ENCODE results near the gene DCTN3. TPM values are rescaled to one million over a fixed set of nuclear protein-coding genes. Genes with fewer than 3 reads are reported as not detected.

Gene DCTN3
- total and polyA plus RNA-seq, 9 of the 15 experiments (the other 6 are each of a cell fraction or from before 2014, with no cell fraction given): 11.0 to 51.0 (median 41.9) TPM

GRCh38 chr9:34637356-34638137 lies 17.3 kb upstream of the DCTN3 start, which contains the start of gene SIGMAR1 (continued):
- TF ChIP-seq MNT (conservative IDR thresholded peaks at IDR 0.05) (0 out of 4 replicates have a peak, but pooled peaks of 1 of the 2 experiments have one; percentile 12), ADNP (tag; IDR thresholded peaks at IDR 0.05) (no peak), POLR2G (IDR thresholded peaks at IDR 0.05; ENCODE audit: low read depth, low read length) (peak; percentile 85), EGR1 (conservative IDR thresholded peaks at IDR 0.05) (peak; percentile 31; the same call in 1 of the 2 replicates), TBP (optimal IDR thresholded peaks at IDR 0.05; ENCODE audit: low read depth, low read length) (peak; percentile 37), MCM3 (IDR thresholded peaks at IDR 0.05) (no peak), CTBP1 (IDR thresholded peaks at IDR 0.05; ENCODE audit: borderline replicate concordance) (peak; percentile 43; the same call in 1 of the 2 replicates), TCF7L2 (IDR thresholded peaks at IDR 0.05; ENCODE audit: low read depth, low read length) (peak; percentile 77), HMBOX1 (IDR thresholded peaks at IDR 0.05) (no peak), FOSL1 (tag; conservative IDR thresholded peaks at IDR 0.05) (no peak), ZNF280A (IDR thresholded peaks at IDR 0.05; ENCODE audit: low read depth, partially characterized antibody) (no peak), ZNF589 (CRISPR knock-in tag; IDR thresholded peaks at IDR 0.05; ENCODE audit: low read depth) (no peak), ATF7 (IDR thresholded peaks at IDR 0.05) (peak; percentile 97), C11orf30 (IDR thresholded peaks at IDR 0.05; ENCODE audit: low read depth) (no peak), ZZZ3 (IDR thresholded peaks at IDR 0.05) (no peak), HNRNPLL (IDR thresholded peaks at IDR 0.05; ENCODE audit: low read depth, low read length, poor library complexity, severe bottlenecking) (peak; percentile 94), ATF1 (CRISPR knock-in tag; IDR thresholded peaks at IDR 0.05) (no peak), ATF1 (tag; IDR thresholded peaks at IDR 0.05) (0 out of 2 replicates have a peak, but pooled peaks have one; percentile 31), JUND (IDR thresholded peaks at IDR 0.05; ENCODE audit: borderline replicate concordance, low read depth, low read length) (peak; percentile 73), JUND (tag; IDR thresholded peaks at IDR 0.05; ENCODE audit: borderline replicate concordance, low read depth, low read length) (no peak), BRCA1 (IDR thresholded peaks at IDR 0.05) (no peak), BRCA1 (CRISPR knock-in tag; IDR thresholded peaks at IDR 0.05) (no peak), MXD1 (CRISPR knock-in tag; IDR thresholded peaks at IDR 0.05; ENCODE audit: borderline replicate concordance, poor library complexity, severe bottlenecking) (no peak), EP400 (IDR thresholded peaks at IDR 0.05) (peak; percentile 12; the same call in 1 of the 2 replicates)

Data from K562 (cell line).